NCI-H1105 (cell line): Measurements from ENCODE around the gene PPCDC.
"Not testable (repeated sequence)": the region's sequence is repeated elsewhere in the genome, so short reads cannot be mapped to it uniquely, and the experiment has no call there.

Experiments
- DNase-seq: peaks from one replicate; lab custom pipeline; 2025; lab: John Stamatoyannopoulos, UW

The PPCDC gene

GRCh38 chr15:75068748-75069147 is 45.4 kb downstream of the PPCDC start:
- no peak for DNase-seq

- no peak for DNase-seq
These were observed 46.0 kb downstream of the PPCDC start for GRCh38 chr15:75069301-75069925.

GRCh38 chr15:75070674-75071073 is 47.3 kb downstream of the PPCDC start:
- DNase-seq = no peak

- no peak for DNase-seq
These were observed 49.8 kb downstream of the PPCDC start for GRCh38 chr15:75073197-75073596.

- no peak for DNase-seq
These were observed 52.9 kb downstream of the PPCDC start for GRCh38 chr15:75076277-75076676.

- not testable (repeated sequence) for DNase-seq
These were observed 54.2 kb downstream of the PPCDC start for GRCh38 chr15:75077551-75077961.

- DNase-seq = no peak
These were observed 57.8 kb downstream of the PPCDC start for GRCh38 chr15:75081150-75081549.

GRCh38 chr15:75082689-75083088 is 59.3 kb downstream of the PPCDC start:
- no peak for DNase-seq

- not testable (repeated sequence) for DNase-seq
These were observed 62.3 kb downstream of the PPCDC start for GRCh38 chr15:75085708-75086107.

- no peak for DNase-seq
These were observed 66.3 kb downstream of the PPCDC start for GRCh38 chr15:75089456-75090387.

- DNase-seq = no peak
These were observed 67.0 kb downstream of the PPCDC start for GRCh38 chr15:75090388-75090734.

- no peak for DNase-seq
These were observed 68.4 kb downstream of the PPCDC start for GRCh38 chr15:75091814-75092213.

GRCh38 chr15:75094961-75095478 is 71.6 kb downstream of the PPCDC start:
- DNase-seq = not testable (repeated sequence)

GRCh38 chr15:75095594-75095993 is 72.2 kb downstream of the PPCDC start:
- no peak for DNase-seq

- DNase-seq = no peak
These were observed 74.5 kb downstream of the PPCDC start for GRCh38 chr15:75097939-75098338.

GRCh38 chr15:75098404-75098803 is 75.0 kb downstream of the PPCDC start:
- no peak for DNase-seq
